Panc1 (cell line): ENCODE results near the gene NPNT. TPM values are rescaled to one million over a fixed set of nuclear protein-coding genes. Genes with fewer than 3 reads are reported as not detected.

Experiments
- ATAC-seq: fragments of 200-7000 bp; cut with Tn5 transposase; 2 replicates; pipeline ENCODE4 v1.9.1; 2020; ENCODE audit warnings: mild to moderate bottlenecking, moderate library complexity
- BruUV-seq: library from RNA; stranded (reverse); fragments of 400-500 nt; replicated peaks from 2 replicates; lab custom pipeline; 2021; lab: Mats Ljungman, UMichigan
- CTCF ChIA-PET: fragments of 300-600 bp; sonication (Branson Sonifier 250); formaldehyde crosslinking; loops from one replicate; lab custom pipeline; 2022; ENCODE audit warnings: antibody characterized with exemption; lab: Charles Lee
- POLR2A ChIA-PET: fragments of 300-600 bp; sonication (Branson Sonifier 250); formaldehyde crosslinking; loops from one replicate; lab custom pipeline; 2022; ENCODE audit warnings: antibody characterized with exemption; lab: Charles Lee
- DNase-seq: peaks from one replicate; pipeline ENCODE4 v3.0.0-alpha.2; 2010; ENCODE audit warnings: low read depth, low spot score
- H3K27ac ChIP-seq: 2 replicates; pipeline ENCODE4 v1.5.1; 2011; ENCODE audit warnings: mild to moderate bottlenecking, low read length, inconsistent platforms
- H3K27me3 ChIP-seq: fragments of 200-500 bp; sonication (Bioruptor generic); 2 replicates; pipeline ENCODE4 v1.6.0; 2014; ENCODE audit warnings: low read length, inconsistent platforms; ENCODE audit not compliant: control insufficient read depth, insufficient read depth
- H3K36me3 ChIP-seq: fragments of 200-500 bp; sonication (Bioruptor generic); 2 replicates; pipeline ENCODE4 v1.5.1; 2014; ENCODE audit warnings: inconsistent platforms, mild to moderate bottlenecking, low read length, moderate library complexity; ENCODE audit not compliant: control insufficient read depth, insufficient read depth
- H3K4me1 ChIP-seq: 2 replicates; pipeline ENCODE4 v1.5.1; 2011; ENCODE audit warnings: inconsistent platforms, mild to moderate bottlenecking, low read length, moderate library complexity; ENCODE audit not compliant: control insufficient read depth, insufficient read depth
- H3K4me3 ChIP-seq, 2 experiments: 2 replicates each; pipeline ENCODE4 v1.5.1; 2011 to 2012; ENCODE audit warnings: low read depth in 2 of 2, low read length in 2 of 2, mild to moderate bottlenecking in 2 of 2, inconsistent platforms in 1 of 2, moderate library complexity in 1 of 2
- H3K9me3 ChIP-seq: fragments of 200-500 bp; sonication (Bioruptor generic); 2 replicates; pipeline ENCODE4 v1.5.1; 2014; ENCODE audit warnings: low read depth, mild to moderate bottlenecking, inconsistent platforms, low read length, moderate library complexity; ENCODE audit not compliant: control insufficient read depth, insufficient read depth
- CTCF ChIP-seq: fragments of 450-650 bp; IDR thresholded peaks from 2 replicates; pipeline ENCODE4 v1.5.1; 2017; ENCODE audit warnings: mild to moderate bottlenecking
- POLR2AphosphoS5 ChIP-seq: IDR thresholded peaks from 2 replicates; pipeline ENCODE4 v1.6.1; 2012; ENCODE audit warnings: mild to moderate bottlenecking, low read depth, low read length, moderate library complexity
- SIN3A ChIP-seq: IDR thresholded peaks from 2 replicates; pipeline ENCODE4 v1.6.1; 2012; ENCODE audit warnings: low read depth, mild to moderate bottlenecking, low read length, moderate library complexity, borderline replicate concordance; ENCODE audit not compliant: insufficient read depth
- TCF7L2 ChIP-seq: IDR thresholded peaks from 2 replicates; pipeline ENCODE4 v1.6.1; 2011; ENCODE audit warnings: mild to moderate bottlenecking, low read depth, low read length, inconsistent platforms
- in situ Hi-C: cut with HindIII; loops from 2 replicates; pipeline ENCODE4 v1.10.0; 2016; ENCODE audit warnings: low sequenced_read_pairs, low pct_unique_long_range_greater_than_20kb
- intact Hi-C: fragments of 100-400 bp; cut with micrococcal nuclease; formaldehyde crosslinking; loops from one replicate; pipeline ENCODE4 v1.10.0; 2022; ENCODE audit not compliant: unreplicated experiment
- total RNA-seq: library from RNA; stranded (reverse); gene quantifications from one replicate; pipeline ENCODE4 v1.2.1, GENCODE V29; 2021; ENCODE audit not compliant: unreplicated experiment
- TF ChIP-seq, protein P1 (sequence below), 2 experiments: IDR thresholded peaks; 2 replicates each; pipeline ENCODE4 v1.6.1; 2011 to 2012; ENCODE audit warnings: low read depth in 2 of 2, control low read depth in 1 of 2, low read length in 1 of 2, mild to moderate bottlenecking in 1 of 2, moderate library complexity in 1 of 2; ENCODE audit not compliant: insufficient read depth in 1 of 2

NPNT gene
- total RNA-seq, 1 experiment from 2014 or later = 1.9 TPM

- DNase-seq (no peak), ATAC-seq (no peak)
- no peak for TF ChIP-seq POLR2AphosphoS5
- TF ChIP-seq CTCF = no peak
- no peak for TF ChIP-seq TCF7L2
- POLR2A ChIA-PET = no interaction called here
- intact Hi-C loops (no loop called here), in situ Hi-C loops (no loop called here)
- Histone ChIP-seq H3K27ac (no peak overlapping the region), H3K36me3 (no peaks in the 10 kb centered on the region), H3K9me3 (no peaks in the 10 kb centered on the region), H3K4me1 (no peaks in the 10 kb centered on the region), H3K4me3 (no peak overlapping the region), H3K27me3 (no peaks in the 10 kb centered on the region)
- CTCF ChIA-PET = interaction anchor here (0.5 kb wide), 1 partner anchor 765 kb away, joined by 3 read pairs; no protein-coding TSS in a partner anchor
- no TSS peak for BruUV-seq
These were observed 93.4 kb downstream of the NPNT start for GRCh38 chr4:105988671-105989070.

GRCh38 chr4:105989485-105990242 lies 94.4 kb downstream of the NPNT start:
- Histone ChIP-seq H3K4me3 (no peak overlapping the region), H3K9me3 (no peaks in the 10 kb centered on the region), H3K27me3 (no peaks in the 10 kb centered on the region), H3K27ac (no peak overlapping the region), H3K4me1 (no peaks in the 10 kb centered on the region), H3K36me3 (no peaks in the 10 kb centered on the region)
- no peak for TF ChIP-seq SIN3A
- CTCF ChIA-PET = no interaction called here
- in situ Hi-C loops (no loop called here), intact Hi-C loops (no loop called here)
- ATAC-seq (no peak), DNase-seq (no peak)
- POLR2A ChIA-PET = no interaction called here
- BruUV-seq = no TSS peak

- no peaks in the 10 kb centered on the region for H3K36me3 ChIP-seq
- intact Hi-C loops (no loop called here), in situ Hi-C loops (no loop called here)
- DNase-seq (no peak), ATAC-seq (no peak)
- no peaks in the 10 kb centered on the region for H3K27me3 ChIP-seq
- H3K27ac ChIP-seq = no peak overlapping the region
- TF ChIP-seq TCF7L2 (no peak), POLR2AphosphoS5 (no peak), SIN3A (no peak), CTCF (no peak)
- TF ChIP-seq, protein P1, sequence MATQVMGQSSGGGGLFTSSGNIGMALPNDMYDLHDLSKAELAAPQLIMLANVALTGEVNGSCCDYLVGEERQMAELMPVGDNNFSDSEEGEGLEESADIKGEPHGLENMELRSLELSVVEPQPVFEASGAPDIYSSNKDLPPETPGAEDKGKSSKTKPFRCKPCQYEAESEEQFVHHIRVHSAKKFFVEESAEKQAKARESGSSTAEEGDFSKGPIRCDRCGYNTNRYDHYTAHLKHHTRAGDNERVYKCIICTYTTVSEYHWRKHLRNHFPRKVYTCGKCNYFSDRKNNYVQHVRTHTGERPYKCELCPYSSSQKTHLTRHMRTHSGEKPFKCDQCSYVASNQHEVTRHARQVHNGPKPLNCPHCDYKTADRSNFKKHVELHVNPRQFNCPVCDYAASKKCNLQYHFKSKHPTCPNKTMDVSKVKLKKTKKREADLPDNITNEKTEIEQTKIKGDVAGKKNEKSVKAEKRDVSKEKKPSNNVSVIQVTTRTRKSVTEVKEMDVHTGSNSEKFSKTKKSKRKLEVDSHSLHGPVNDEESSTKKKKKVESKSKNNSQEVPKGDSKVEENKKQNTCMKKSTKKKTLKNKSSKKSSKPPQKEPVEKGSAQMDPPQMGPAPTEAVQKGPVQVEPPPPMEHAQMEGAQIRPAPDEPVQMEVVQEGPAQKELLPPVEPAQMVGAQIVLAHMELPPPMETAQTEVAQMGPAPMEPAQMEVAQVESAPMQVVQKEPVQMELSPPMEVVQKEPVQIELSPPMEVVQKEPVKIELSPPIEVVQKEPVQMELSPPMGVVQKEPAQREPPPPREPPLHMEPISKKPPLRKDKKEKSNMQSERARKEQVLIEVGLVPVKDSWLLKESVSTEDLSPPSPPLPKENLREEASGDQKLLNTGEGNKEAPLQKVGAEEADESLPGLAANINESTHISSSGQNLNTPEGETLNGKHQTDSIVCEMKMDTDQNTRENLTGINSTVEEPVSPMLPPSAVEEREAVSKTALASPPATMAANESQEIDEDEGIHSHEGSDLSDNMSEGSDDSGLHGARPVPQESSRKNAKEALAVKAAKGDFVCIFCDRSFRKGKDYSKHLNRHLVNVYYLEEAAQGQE (IDR thresholded peaks at IDR 0.05; ENCODE audit: insufficient read depth in 1 of 2, low read depth in 2 of 2, low read length in 1 of 2) = no peak
- H3K4me3 ChIP-seq = no peak overlapping the region
- no peaks in the 10 kb centered on the region for H3K9me3 ChIP-seq
- no TSS peak for BruUV-seq
- ChIA-PET CTCF (no interaction called here), POLR2A (no interaction called here)
- H3K4me1 ChIP-seq = no peaks in the 10 kb centered on the region
These were observed 95.7 kb downstream of the NPNT start for GRCh38 chr4:105990933-105991332.
